Uterus (tissue), 2 donors: ENCODE data around the gene DNAJB12.

Source experiments
- CTCF ChIP-seq, 4 experiments: fragments of 200-600 bp in 2 of 4; fragments of 450-650 bp in 2 of 4; sonication (generic) in 2 of 4; IDR thresholded peaks; one replicate each; pipeline ENCODE4 v1.5.1; 2016 to 2019; ENCODE audit warnings: antibody characterized with exemption in 4 of 4, mild to moderate bottlenecking in 2 of 4, moderate library complexity in 1 of 4
- POLR2A ChIP-seq, 2 donors: fragments of 450-650 bp; IDR thresholded peaks; one replicate each; pipeline ENCODE4 v1.6.1; 2016; ENCODE audit warnings: antibody characterized with exemption in 2 of 2, mild to moderate bottlenecking in 1 of 2, moderate library complexity in 1 of 2

- TF ChIP-seq POLR2A (IDR thresholded peaks at IDR 0.05) (no peak), CTCF (IDR thresholded peaks at IDR 0.05) (no peak)
Observed at GRCh38 chr10:72353028-72353964, 1.4 kb downstream of the DNAJB12 start.
